MM.1S (cell line): ENCODE results near the gene GPR142.
"Not testable (repeated sequence)": the region's sequence is repeated elsewhere in the genome, so short reads cannot be mapped to it uniquely, and the experiment has no call there.

Source experiments
- EZH2 ChIP-seq: fragments of 300-600 bp; sonication (generic); optimal IDR thresholded peaks from 2 replicates; pipeline ENCODE3; 2017; ENCODE audit warnings: low read depth, mild to moderate bottlenecking, antibody characterized with exemption, low read length, mixed read lengths
- EZH2phosphoT487 ChIP-seq: fragments of 300-600 bp; sonication (generic); IDR thresholded peaks from 2 replicates; pipeline ENCODE4 v1.6.1; 2018; ENCODE audit warnings: antibody characterized with exemption, low read length
- TF ChIP-seq, protein P1 (sequence below): fragments of 300-600 bp; sonication (generic); IDR thresholded peaks from 2 replicates; pipeline ENCODE4 v1.5.1; 2016; ENCODE audit warnings: antibody characterized with exemption, low read length, mixed read lengths

DNA sequence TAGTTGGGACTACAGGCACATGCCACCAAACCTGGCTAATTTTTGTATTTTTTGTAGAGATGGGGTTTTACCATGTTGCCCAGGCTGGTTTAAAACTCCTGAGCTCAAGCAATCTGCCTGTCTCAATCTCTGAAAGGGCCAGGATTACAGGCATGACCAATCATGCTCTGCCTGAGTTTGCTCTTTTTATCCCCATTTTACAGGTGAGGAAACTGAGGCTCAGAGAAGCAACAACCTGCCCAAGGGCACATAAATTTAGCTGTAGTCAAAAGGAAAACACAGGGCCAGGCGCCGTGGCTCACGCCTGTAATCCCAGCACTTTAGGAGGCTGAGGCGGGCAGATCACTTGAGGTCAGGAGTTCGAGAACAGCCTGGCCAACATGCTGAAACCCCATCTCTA is 38.0 kb downstream of the GPR142 start:
- TF ChIP-seq, protein P1, sequence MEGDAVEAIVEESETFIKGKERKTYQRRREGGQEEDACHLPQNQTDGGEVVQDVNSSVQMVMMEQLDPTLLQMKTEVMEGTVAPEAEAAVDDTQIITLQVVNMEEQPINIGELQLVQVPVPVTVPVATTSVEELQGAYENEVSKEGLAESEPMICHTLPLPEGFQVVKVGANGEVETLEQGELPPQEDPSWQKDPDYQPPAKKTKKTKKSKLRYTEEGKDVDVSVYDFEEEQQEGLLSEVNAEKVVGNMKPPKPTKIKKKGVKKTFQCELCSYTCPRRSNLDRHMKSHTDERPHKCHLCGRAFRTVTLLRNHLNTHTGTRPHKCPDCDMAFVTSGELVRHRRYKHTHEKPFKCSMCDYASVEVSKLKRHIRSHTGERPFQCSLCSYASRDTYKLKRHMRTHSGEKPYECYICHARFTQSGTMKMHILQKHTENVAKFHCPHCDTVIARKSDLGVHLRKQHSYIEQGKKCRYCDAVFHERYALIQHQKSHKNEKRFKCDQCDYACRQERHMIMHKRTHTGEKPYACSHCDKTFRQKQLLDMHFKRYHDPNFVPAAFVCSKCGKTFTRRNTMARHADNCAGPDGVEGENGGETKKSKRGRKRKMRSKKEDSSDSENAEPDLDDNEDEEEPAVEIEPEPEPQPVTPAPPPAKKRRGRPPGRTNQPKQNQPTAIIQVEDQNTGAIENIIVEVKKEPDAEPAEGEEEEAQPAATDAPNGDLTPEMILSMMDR, result not testable (repeated sequence)
- not testable (repeated sequence) for TF ChIP-seq EZH2phosphoT487, EZH2
